HCT116 (cell line): ENCODE measurements around the gene GASK1A. TPM values are rescaled to one million over a fixed set of nuclear protein-coding genes. Genes with fewer than 3 reads are reported as not detected.

Source experiments
- ATAC-seq: fragments of 200-7000 bp; cut with Tn5 transposase; 2 replicates; pipeline ENCODE4 v1.9.1; 2020; ENCODE audit warnings: mild to moderate bottlenecking, moderate library complexity
- BruUV-seq: library from RNA; stranded (reverse); fragments of 400-500 nt; replicated peaks from 2 replicates; lab custom pipeline; 2021; lab: Mats Ljungman, UMichigan
- CTCF ChIA-PET: fragments of 300-600 bp; sonication (Branson Sonifier 250); formaldehyde crosslinking; loops from one replicate; lab custom pipeline; 2021; ENCODE audit warnings: antibody characterized with exemption; lab: Charles Lee
- POLR2A ChIA-PET: fragments of 300-600, 350-600 bp; sonication (Branson Sonifier 250); formaldehyde crosslinking; loops from one replicate; lab custom pipeline; 2021; ENCODE audit warnings: antibody characterized with exemption; lab: Charles Lee
- RAD21 ChIA-PET, 2 experiments: fragments of 300-600 bp; sonication (Branson Sonifier 250); formaldehyde crosslinking; loops; one replicate each; lab custom pipeline; 2023; ENCODE audit warnings: low total read pairs in 2 of 2; ENCODE audit not compliant: uncharacterized antibody in 2 of 2, unreplicated experiment in 2 of 2, low non-redundant PET in 1 of 2; lab: Charles Lee
- DNase-seq: peaks from one replicate; pipeline ENCODE4 v3.0.0-alpha.2; 2010; ENCODE audit warnings: low read depth, low spot score
- H2AFZ ChIP-seq: fragments of 200-600 bp; shearing (Covaris generic), sonication (generic); 2 replicates; pipeline ENCODE4 v1.6.1; 2017; ENCODE audit warnings: low read depth, mixed run types, mixed read lengths, antibody characterized with exemption, low read length; ENCODE audit not compliant: poor library complexity, severe bottlenecking
- H3K27ac ChIP-seq: 2 replicates; pipeline ENCODE4 v1.5.1; 2012; ENCODE audit warnings: low read depth, low read length
- H3K27me3 ChIP-seq: fragments of 200-600 bp; sonication (generic); 2 replicates; pipeline ENCODE4 v1.6.1; 2016; ENCODE audit warnings: mixed run types, low read length, mixed read lengths; ENCODE audit not compliant: insufficient read depth
- H3K36me3 ChIP-seq, 2 experiments: fragments of 200-500 bp in 1 of 2; fragments of 200-600 bp in 1 of 2; sonication (Bioruptor generic) in 1 of 2; sonication (generic) in 1 of 2; 2 replicates each; pipeline versions ENCODE4 v1.5.1 to v1.6.1; 2014 to 2016; ENCODE audit warnings: low read length in 2 of 2, inconsistent platforms in 1 of 2, mixed read lengths in 1 of 2, mixed run types in 1 of 2; ENCODE audit not compliant: insufficient read depth in 2 of 2, control insufficient read depth in 1 of 2
- H3K4me1 ChIP-seq, 2 experiments: fragments of 200-600 bp in 1 of 2; sonication (generic) in 1 of 2; 2 replicates each; pipeline versions ENCODE4 v1.5.1 to v1.6.1; 2012 to 2017; ENCODE audit warnings: low read length in 2 of 2, inconsistent platforms in 1 of 2, mild to moderate bottlenecking in 1 of 2, mixed read lengths in 1 of 2, mixed run types in 1 of 2, moderate library complexity in 1 of 2; ENCODE audit not compliant: insufficient read depth in 2 of 2, control insufficient read depth in 1 of 2
- H3K4me2 ChIP-seq: fragments of 200-600 bp; sonication (generic); 2 replicates; pipeline ENCODE4 v1.6.1; 2017; ENCODE audit warnings: mixed run types, low read length, mixed read lengths
- H3K4me3 ChIP-seq, 2 experiments: fragments of 200-600 bp in 1 of 2; sonication (generic) in 1 of 2; replicated peaks in 1 of 2; 2 replicates each; pipeline ENCODE4 v1.5.1; 2011 to 2016; ENCODE audit warnings: low read length in 2 of 2, control low read depth in 1 of 2, low read depth in 1 of 2, mild to moderate bottlenecking in 1 of 2, mixed read lengths in 1 of 2, mixed run types in 1 of 2
- H3K79me2 ChIP-seq: fragments of 200-600 bp; sonication (generic); 2 replicates; pipeline ENCODE4 v1.6.1; 2017; ENCODE audit warnings: mild to moderate bottlenecking, mixed run types, low read length, moderate library complexity, mixed read lengths; ENCODE audit not compliant: insufficient read depth
- H3K9ac ChIP-seq: fragments of 200-600 bp; sonication (generic); 2 replicates; pipeline ENCODE4 v1.6.1; 2016; ENCODE audit warnings: low read length, mixed read lengths
- H3K9me2 ChIP-seq: fragments of 200-600 bp; sonication (generic), shearing (Covaris generic); 2 replicates; pipeline ENCODE4 v1.6.1; 2017; ENCODE audit warnings: mixed run types, mild to moderate bottlenecking, moderate library complexity; ENCODE audit not compliant: insufficient read depth
- H3K9me3 ChIP-seq, 2 experiments: fragments of 200-500 bp in 1 of 2; fragments of 200-600 bp in 1 of 2; sonication (Bioruptor generic) in 1 of 2; sonication (generic) in 1 of 2; 2 replicates each; pipeline ENCODE4 v1.6.1; 2014 to 2017; ENCODE audit warnings: low read length in 2 of 2, mixed read lengths in 2 of 2, inconsistent platforms in 1 of 2, low read depth in 1 of 2, mild to moderate bottlenecking in 1 of 2, mixed run types in 1 of 2, moderate library complexity in 1 of 2; ENCODE audit not compliant: control insufficient read depth in 1 of 2, insufficient read depth in 1 of 2
- H4K20me1 ChIP-seq: fragments of 200-600 bp; sonication (generic), shearing (Covaris generic); 2 replicates; pipeline ENCODE4 v1.6.1; 2017; ENCODE audit warnings: mixed run types, mild to moderate bottlenecking, moderate library complexity; ENCODE audit not compliant: insufficient read depth
- CBX3 ChIP-seq: IDR thresholded peaks from 2 replicates; pipeline ENCODE4 v1.6.1; 2012; ENCODE audit warnings: low read depth
- EGR1 ChIP-seq: IDR thresholded peaks from 2 replicates; pipeline ENCODE4 v1.6.1; 2012; ENCODE audit warnings: low read depth
- ELF1 ChIP-seq: IDR thresholded peaks from 2 replicates; pipeline ENCODE4 v1.6.1; 2012; ENCODE audit warnings: low read depth, borderline replicate concordance
- EZH2 ChIP-seq: fragments of 200-600 bp; sonication (generic); IDR thresholded peaks from 2 replicates; pipeline ENCODE4 v1.6.1; 2017; ENCODE audit warnings: antibody characterized with exemption, mixed run types
- EZH2phosphoT487 ChIP-seq: fragments of 200-600 bp; IDR thresholded peaks from 2 replicates; pipeline ENCODE4 v1.6.1; 2018; ENCODE audit warnings: antibody characterized with exemption, borderline replicate concordance
- FOSL1 ChIP-seq: IDR thresholded peaks from 2 replicates; pipeline ENCODE4 v1.6.1; 2012; ENCODE audit warnings: low read depth
- POLR2A ChIP-seq: IDR thresholded peaks from 2 replicates; pipeline ENCODE4 v1.7.0; 2011; ENCODE audit warnings: borderline replicate concordance; ENCODE audit not compliant: insufficient read depth, insufficient read length; ENCODE audit errors: extremely low read depth
- SIN3A ChIP-seq: IDR thresholded peaks from 2 replicates; pipeline ENCODE4 v1.6.1; 2012; ENCODE audit warnings: low read depth
- TCF7L2 ChIP-seq: IDR thresholded peaks from 2 replicates; pipeline ENCODE4 v1.7.0; 2011; ENCODE audit warnings: borderline replicate concordance, inconsistent platforms; ENCODE audit not compliant: insufficient read depth, insufficient read length; ENCODE audit errors: extremely low read depth
- ZFX ChIP-seq: fragments of 450-650 bp; IDR thresholded peaks from 2 replicates; pipeline ENCODE4 v1.6.1; 2017
- intact Hi-C: fragments of 100-400 bp; cut with micrococcal nuclease; formaldehyde crosslinking; loops from 2 replicates; pipeline ENCODE4 v1.10.0; 2022
- total RNA-seq: library from RNA; stranded (reverse); gene quantifications from one replicate; pipeline ENCODE4 v1.2.1, GENCODE V29; 2021; ENCODE audit not compliant: unreplicated experiment
- TF ChIP-seq, protein P1 (sequence below), 3 experiments: fragments of 200-600 bp in 1 of 3; sonication (generic) in 1 of 3; IDR thresholded peaks in 2 of 3; conservative IDR thresholded peaks in 1 of 3; 2 replicates each; pipeline ENCODE4 v1.5.1; 2012 to 2017; ENCODE audit warnings: low read depth in 2 of 3, low read length in 2 of 3, antibody characterized with exemption in 1 of 3, borderline replicate concordance in 1 of 3, control low read depth in 1 of 3, mild to moderate bottlenecking in 1 of 3, mixed read lengths in 1 of 3, mixed run types in 1 of 3, moderate library complexity in 1 of 3; ENCODE audit not compliant: insufficient read depth in 1 of 3

Gene GASK1A
- total RNA-seq, 1 experiment from 2014 or later, result 1.0 TPM

DNA sequence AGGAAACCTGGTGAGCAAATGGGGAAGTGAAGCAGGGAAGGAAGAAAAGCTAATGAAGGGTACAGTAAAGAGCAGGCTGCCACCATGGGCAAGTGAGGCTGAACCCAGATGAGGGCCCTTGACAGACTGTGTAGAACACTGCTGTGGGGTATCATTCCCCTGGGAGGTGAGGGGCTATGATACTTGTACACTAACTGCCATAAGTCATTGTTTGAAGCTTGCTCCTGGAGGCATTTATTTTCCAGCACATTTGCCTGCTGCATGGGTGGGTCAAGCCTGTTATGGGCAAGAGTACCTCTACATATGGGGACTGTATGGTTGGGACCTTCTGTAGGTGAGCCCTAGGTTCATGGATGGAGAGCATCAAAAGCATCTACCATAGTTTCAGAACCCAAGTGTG lies 69.4 kb downstream of the GASK1A start (continued):
- TF ChIP-seq, protein P1, sequence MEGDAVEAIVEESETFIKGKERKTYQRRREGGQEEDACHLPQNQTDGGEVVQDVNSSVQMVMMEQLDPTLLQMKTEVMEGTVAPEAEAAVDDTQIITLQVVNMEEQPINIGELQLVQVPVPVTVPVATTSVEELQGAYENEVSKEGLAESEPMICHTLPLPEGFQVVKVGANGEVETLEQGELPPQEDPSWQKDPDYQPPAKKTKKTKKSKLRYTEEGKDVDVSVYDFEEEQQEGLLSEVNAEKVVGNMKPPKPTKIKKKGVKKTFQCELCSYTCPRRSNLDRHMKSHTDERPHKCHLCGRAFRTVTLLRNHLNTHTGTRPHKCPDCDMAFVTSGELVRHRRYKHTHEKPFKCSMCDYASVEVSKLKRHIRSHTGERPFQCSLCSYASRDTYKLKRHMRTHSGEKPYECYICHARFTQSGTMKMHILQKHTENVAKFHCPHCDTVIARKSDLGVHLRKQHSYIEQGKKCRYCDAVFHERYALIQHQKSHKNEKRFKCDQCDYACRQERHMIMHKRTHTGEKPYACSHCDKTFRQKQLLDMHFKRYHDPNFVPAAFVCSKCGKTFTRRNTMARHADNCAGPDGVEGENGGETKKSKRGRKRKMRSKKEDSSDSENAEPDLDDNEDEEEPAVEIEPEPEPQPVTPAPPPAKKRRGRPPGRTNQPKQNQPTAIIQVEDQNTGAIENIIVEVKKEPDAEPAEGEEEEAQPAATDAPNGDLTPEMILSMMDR (IDR thresholded peaks at IDR 0.05 in 2 of 3, conservative IDR thresholded peaks at IDR 0.05 in 1 of 3; ENCODE audit: borderline replicate concordance in 1 of 3, insufficient read depth in 1 of 3, low read depth in 2 of 3, low read length in 2 of 3), result no peak
- TF ChIP-seq FOSL1 (no peak), ELF1 (no peak), ZFX (no peak), TCF7L2 (no peak), EZH2 (no peak)

DNA sequence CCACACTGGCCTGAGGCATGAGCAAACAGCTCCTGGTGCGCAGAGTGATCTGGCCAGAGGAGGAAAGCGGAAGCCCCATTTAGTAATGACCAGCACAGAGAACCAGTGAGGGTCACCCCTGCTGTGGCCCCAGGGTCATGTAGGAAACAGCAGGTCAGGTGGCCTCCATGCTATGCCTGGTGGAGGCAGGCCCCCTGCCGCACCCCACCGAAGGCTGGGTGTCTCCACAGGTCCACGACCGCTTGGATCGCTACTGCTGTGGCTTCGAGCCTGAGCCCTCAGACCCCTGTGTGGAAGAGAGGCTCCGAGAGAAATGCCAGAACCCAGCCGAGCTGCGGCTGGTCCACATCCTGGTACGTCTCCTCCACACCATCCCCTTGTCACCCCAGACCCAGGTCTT lies 74.2 kb downstream of the GASK1A start:
- no peaks in the 10 kb centered on the region for H3K9me2 ChIP-seq
- TF ChIP-seq POLR2A (no peak), CBX3 (no peak), EGR1 (no peak), SIN3A (no peak), TCF7L2 (no peak), EZH2phosphoT487 (no peak)
- TF ChIP-seq, all 23 proteins: peak for 0
- Histone ChIP-seq H3K9me3 (no peaks in the 10 kb centered on the region), H3K27me3 (peaks cover 12% of the 10 kb centered on the region; the same call in 1 of the 2 replicates), H3K9ac (no peak overlapping the region), H2AFZ (no peak overlapping the region), H4K20me1 (no peaks in the 10 kb centered on the region), H3K79me2 (no peaks in the 10 kb centered on the region), H3K4me3 (no peak overlapping the region), H3K4me2 (no peak overlapping the region), H3K27ac (no peak overlapping the region), H3K4me1 (no peaks in the 10 kb centered on the region), H3K36me3 (no peaks in the 10 kb centered on the region)
- intact Hi-C loops, result no loop called here
- ATAC-seq, result no peak
- RAD21 ChIA-PET, result no interaction called here
- no TSS peak for BruUV-seq
- DNase-seq, result no peak
- CTCF ChIA-PET, result no interaction called here
- POLR2A ChIA-PET, result no interaction called here
